ENCODE data around the gene SHISA8.
"Not testable (repeated sequence)": the region's sequence is repeated elsewhere in the genome, so short reads cannot be mapped to it uniquely, and the experiment has no call there.

SHISA8 gene

GRCh38 chr22:41898645-41899044 lies 16.2 kb downstream of the SHISA8 start:
- no peak for DNase-seq

GRCh38 chr22:41893591-41894375 lies 21.1 kb downstream of the SHISA8 start:
- no peak for DNase-seq

- no peak for DNase-seq
Observed at GRCh38 chr22:41892721-41893120, 22.2 kb downstream of the SHISA8 start.

- DNase-seq: no peak
Observed at GRCh38 chr22:41891407-41891806, 23.5 kb downstream of the SHISA8 start.

GRCh38 chr22:41888627-41889200 lies 26.2 kb downstream of the SHISA8 start:
- no peak for DNase-seq

- no peak for DNase-seq
Observed at GRCh38 chr22:41885516-41885915, 29.4 kb downstream of the SHISA8 start.

- DNase-seq: no peak
Observed at GRCh38 chr22:41885116-41885515, 29.8 kb downstream of the SHISA8 start.

- no peak for DNase-seq
Observed at GRCh38 chr22:41883400-41883799, 31.5 kb downstream of the SHISA8 start.

- no peak for DNase-seq
Observed at GRCh38 chr22:41880653-41881052, 34.2 kb downstream of the SHISA8 start.

- DNase-seq: no peak
Observed at GRCh38 chr22:41876675-41877074, 38.2 kb downstream of the SHISA8 start.

- DNase-seq: no peak
Observed at GRCh38 chr22:41876275-41876674, 38.6 kb downstream of the SHISA8 start.

GRCh38 chr22:41875531-41876270 lies 39.2 kb downstream of the SHISA8 start:
- DNase-seq: no peak

GRCh38 chr22:41874090-41874489 lies 40.8 kb downstream of the SHISA8 start:
- no peak for DNase-seq

- DNase-seq: no peak
Observed at GRCh38 chr22:41873391-41873790, 41.5 kb downstream of the SHISA8 start.

GRCh38 chr22:41870786-41871185 lies 44.1 kb downstream of the SHISA8 start:
- DNase-seq: no peak

GRCh38 chr22:41870081-41870480 lies 44.8 kb downstream of the SHISA8 start:
- not testable (repeated sequence) for DNase-seq

GRCh38 chr22:41868556-41868955 lies 46.3 kb downstream of the SHISA8 start:
- no peak for DNase-seq

- DNase-seq: no peak
Observed at GRCh38 chr22:41863472-41863871, 51.4 kb downstream of the SHISA8 start.

GRCh38 chr22:41862530-41863266 lies 52.2 kb downstream of the SHISA8 start:
- DNase-seq: no peak

GRCh38 chr22:41862160-41862529 lies 52.7 kb downstream of the SHISA8 start:
- DNase-seq: no peak

All from hematopoietic multipotent progenitor cell treated with erythropoietin and hydrocortisone succinate and interleukin-3 and kit ligand, for 6 days (in vitro differentiated cells).